Measurements from ENCODE around the gene OXTR.

Gene OXTR

DNA sequence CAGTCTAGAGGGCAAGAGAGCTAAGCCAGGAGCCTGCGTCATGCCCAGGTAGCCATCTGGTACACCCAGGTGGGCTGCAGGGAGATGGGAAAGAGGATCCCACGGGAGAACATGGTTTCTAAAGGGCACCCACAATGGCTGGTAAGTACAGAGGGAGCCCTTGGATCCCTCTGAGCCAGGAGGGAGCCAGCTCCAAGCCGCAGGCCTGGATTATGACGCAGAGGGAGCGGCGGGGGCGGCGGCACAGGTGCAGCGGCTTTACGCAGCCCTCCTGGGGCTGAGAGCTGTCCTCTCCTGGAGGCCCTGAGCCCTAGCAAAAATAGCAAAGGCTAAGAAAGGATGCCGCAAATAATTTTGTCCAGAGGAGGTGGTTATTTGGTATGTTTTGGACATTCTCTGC, 33.0 kb downstream of the OXTR start:
- H3K9me3 ChIP-seq (ENCODE audit: control insufficient read depth, insufficient read depth, low read depth, low read length), result no peaks in the 10 kb centered on the region
- H3K4me1 ChIP-seq (ENCODE audit: control insufficient read depth, insufficient read depth, low read length), result peaks cover 6% of the 10 kb centered on the region; the same call in 1 of the 2 replicates
- TF ChIP-seq REPIN1 (tag by site-specific recombination; IDR thresholded peaks at IDR 0.05; ENCODE audit: low read depth), result no peak
- no peak for TF ChIP-seq ZNF175 (tag by site-specific recombination; IDR thresholded peaks at IDR 0.05)
- TF ChIP-seq ZNF560 (tag by site-specific recombination; IDR thresholded peaks at IDR 0.05; ENCODE audit: borderline replicate concordance), result no peak
- no peak for TF ChIP-seq SP2 (tag by site-specific recombination; IDR thresholded peaks at IDR 0.05)
- no peak for TF ChIP-seq ZBTB1 (tag by site-specific recombination; IDR thresholded peaks at IDR 0.05)
- no peak for TF ChIP-seq ZNF37A (tag by site-specific recombination; IDR thresholded peaks at IDR 0.05)
- TF ChIP-seq ZNF529 (tag by site-specific recombination; IDR thresholded peaks at IDR 0.05; ENCODE audit: insufficient replicate concordance), result no peak
- no peak for TF ChIP-seq ZNF548 (tag by site-specific recombination; IDR thresholded peaks at IDR 0.05)
- no peak for TF ChIP-seq ZNF23 (tag by site-specific recombination; IDR thresholded peaks at IDR 0.05; ENCODE audit: borderline replicate concordance)
- TF ChIP-seq ZNF530 (tag by site-specific recombination; IDR thresholded peaks at IDR 0.05; ENCODE audit: low read depth), result no peak
- no peak for TF ChIP-seq ZNF501 (tag by site-specific recombination; IDR thresholded peaks at IDR 0.05)
- TF ChIP-seq ZNF148 (tag by site-specific recombination; IDR thresholded peaks at IDR 0.05; ENCODE audit: borderline replicate concordance), result no peak
- no peak for TF ChIP-seq HOXD13 (CRISPR knock-in tag; IDR thresholded peaks at IDR 0.05; ENCODE audit: borderline replicate concordance)
- TF ChIP-seq ZNF394 (tag by site-specific recombination; IDR thresholded peaks at IDR 0.05; ENCODE audit: borderline replicate concordance), result no peak
- no peak for TF ChIP-seq ZNF140 (tag by site-specific recombination; IDR thresholded peaks at IDR 0.05)
- no peak for TF ChIP-seq KLF8 (tag by site-specific recombination; IDR thresholded peaks at IDR 0.05)
- TF ChIP-seq ZNF416 (tag by site-specific recombination; IDR thresholded peaks at IDR 0.05), result no peak
- TF ChIP-seq ZNF514 (tag by site-specific recombination; IDR thresholded peaks at IDR 0.05), result no peak
- no peak for TF ChIP-seq ZNF639 (tag by site-specific recombination; IDR thresholded peaks at IDR 0.05)
- TF ChIP-seq ZIC2 (tag by site-specific recombination; IDR thresholded peaks at IDR 0.05), result no peak
- no peak overlapping the region for H3K27ac ChIP-seq (ENCODE audit: extremely low read depth, low read depth, low read length)
- H3K36me3 ChIP-seq (ENCODE audit: control insufficient read depth in 2 of 2, insufficient read depth in 1 of 2, low read length in 2 of 2), result no peaks in the 10 kb centered on the region
- ChIA-PET CTCF (interaction anchor here (0.7 to 0.9 kb wide), 2 partner anchors 30 to 73 kb away, joined by 3 read pairs; no protein-coding TSS in a partner anchor), POLR2A (no interaction called here)
- H3K4me3 ChIP-seq (ENCODE audit: low read depth, low read length), result no peak overlapping the region

DNA sequence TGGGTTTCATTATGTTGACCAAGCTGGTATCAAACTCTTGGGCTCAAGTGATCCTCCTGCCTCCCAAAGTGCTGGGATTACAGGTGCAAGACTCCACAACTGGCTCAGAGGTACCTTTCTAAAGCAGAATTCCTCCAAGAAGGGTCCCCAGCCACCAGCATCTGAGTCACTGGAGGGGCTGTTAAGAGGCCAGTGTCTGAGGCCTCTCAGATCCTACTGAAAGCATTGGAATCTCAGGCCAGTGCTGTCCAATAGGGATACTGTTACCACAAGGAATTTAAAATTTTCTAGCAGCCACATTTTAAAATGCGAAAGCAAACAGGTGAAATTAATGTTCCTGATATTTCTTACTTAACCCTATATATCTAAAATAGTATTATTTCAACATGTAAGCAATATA, 34.5 kb downstream of the OXTR start:
- H3K4me3 ChIP-seq (ENCODE audit: low read depth, low read length), result no peak overlapping the region
- no peaks in the 10 kb centered on the region for H3K36me3 ChIP-seq (ENCODE audit: control insufficient read depth in 2 of 2, insufficient read depth in 1 of 2, low read length in 2 of 2)
- CTCF ChIA-PET, result interaction anchor here (0.7 to 0.8 kb wide), 2 partner anchors 22 to 35 kb away, joined by 3 read pairs; partner anchors contain the start of gene OXTR
- H3K9me3 ChIP-seq (ENCODE audit: control insufficient read depth, insufficient read depth, low read depth, low read length), result no peaks in the 10 kb centered on the region
- no peaks in the 10 kb centered on the region for H3K4me1 ChIP-seq (ENCODE audit: control insufficient read depth, insufficient read depth, low read length)
- no peak overlapping the region for H3K27ac ChIP-seq (ENCODE audit: extremely low read depth, low read depth, low read length)
- POLR2A ChIA-PET, result no interaction called here
- TF ChIP-seq ZNF10 (tag by site-specific recombination; IDR thresholded peaks at IDR 0.05) (no peak), BCL11B (tag by site-specific recombination; IDR thresholded peaks at IDR 0.05; ENCODE audit: low read depth) (no peak), ZNF600 (tag by site-specific recombination; IDR thresholded peaks at IDR 0.05) (no peak), ZSCAN18 (tag by site-specific recombination; IDR thresholded peaks at IDR 0.05) (no peak), ZNF585B (tag by site-specific recombination; IDR thresholded peaks at IDR 0.05) (no peak)
- TF ChIP-seq, protein P1, sequence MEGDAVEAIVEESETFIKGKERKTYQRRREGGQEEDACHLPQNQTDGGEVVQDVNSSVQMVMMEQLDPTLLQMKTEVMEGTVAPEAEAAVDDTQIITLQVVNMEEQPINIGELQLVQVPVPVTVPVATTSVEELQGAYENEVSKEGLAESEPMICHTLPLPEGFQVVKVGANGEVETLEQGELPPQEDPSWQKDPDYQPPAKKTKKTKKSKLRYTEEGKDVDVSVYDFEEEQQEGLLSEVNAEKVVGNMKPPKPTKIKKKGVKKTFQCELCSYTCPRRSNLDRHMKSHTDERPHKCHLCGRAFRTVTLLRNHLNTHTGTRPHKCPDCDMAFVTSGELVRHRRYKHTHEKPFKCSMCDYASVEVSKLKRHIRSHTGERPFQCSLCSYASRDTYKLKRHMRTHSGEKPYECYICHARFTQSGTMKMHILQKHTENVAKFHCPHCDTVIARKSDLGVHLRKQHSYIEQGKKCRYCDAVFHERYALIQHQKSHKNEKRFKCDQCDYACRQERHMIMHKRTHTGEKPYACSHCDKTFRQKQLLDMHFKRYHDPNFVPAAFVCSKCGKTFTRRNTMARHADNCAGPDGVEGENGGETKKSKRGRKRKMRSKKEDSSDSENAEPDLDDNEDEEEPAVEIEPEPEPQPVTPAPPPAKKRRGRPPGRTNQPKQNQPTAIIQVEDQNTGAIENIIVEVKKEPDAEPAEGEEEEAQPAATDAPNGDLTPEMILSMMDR (tag by site-specific recombination; IDR thresholded peaks at IDR 0.05), result no peak
